SK-N-MC (cell line): ENCODE measurements around the gene POLR2L.

Experiments
- EZH2 ChIP-seq: fragments of 200-600 bp; sonication (generic); IDR thresholded peaks from one replicate; pipeline ENCODE4 v1.6.1; 2017; ENCODE audit warnings: antibody characterized with exemption
- FOXP2 ChIP-seq: optimal IDR thresholded peaks from 2 replicates; pipeline ENCODE3; 2011; ENCODE audit warnings: mild to moderate bottlenecking, moderate library complexity; ENCODE audit not compliant: insufficient read depth; ENCODE audit errors: extremely low read length, control extremely low read depth
- POLR2AphosphoS5 ChIP-seq: IDR thresholded peaks from 2 replicates; pipeline ENCODE4 v1.6.1; 2012; ENCODE audit warnings: mild to moderate bottlenecking, low read depth, low read length, borderline replicate concordance

GRCh38 chr11:808427-809286 lies 33.7 kb downstream of the POLR2L start:
- TF ChIP-seq POLR2AphosphoS5 (no peak), EZH2 (no peak), FOXP2 (no peak)
